Measurements from ENCODE around the gene SCN3A.

The SCN3A gene

GRCh38 chr2:165054652-165055051 is 149.2 kb downstream of the SCN3A start:
- DNase-seq = peak; percentile 79

GRCh38 chr2:165044505-165045303 is 159.1 kb downstream of the SCN3A start:
- DNase-seq = no peak
